ENCODE data around the gene COMMD6.

DNA sequence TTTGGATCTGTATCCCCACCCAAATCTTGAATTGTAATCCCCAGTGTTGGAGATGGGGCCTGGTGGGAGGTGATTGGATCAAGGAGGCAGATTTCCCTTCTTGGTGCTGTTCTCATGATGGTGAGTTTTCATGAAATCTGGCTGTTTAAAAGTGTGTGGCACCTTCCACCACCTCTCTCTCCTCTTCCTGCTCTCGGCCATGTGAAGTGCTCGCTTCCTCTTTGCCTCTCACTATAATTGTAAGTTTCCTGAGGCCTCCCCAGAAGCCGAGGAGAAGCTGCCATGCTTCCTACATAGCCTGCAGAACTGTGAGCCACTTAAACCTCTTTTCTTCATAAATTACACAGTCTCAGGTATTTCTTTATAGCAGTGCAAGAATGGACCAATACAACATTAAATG is 15.7 kb downstream of the COMMD6 start:
- TF ChIP-seq POLR2A (IDR thresholded peaks at IDR 0.05; ENCODE audit: low read depth, low read length), result no peak
- TF ChIP-seq POLR2AphosphoS5 (IDR thresholded peaks at IDR 0.05; ENCODE audit: low read depth, low read length), result no peak

Measured in GM12892 (cell line).